GM13977 (cell line): ENCODE measurements around the gene UCN.

Experiments used
- DNase-seq: peaks from one replicate; pipeline ENCODE4 v3.0.0; 2012; ENCODE audit warnings: low spot score
- in situ Hi-C: fragments of 300-500 bp; cut with MboI; formaldehyde crosslinking; loops from one replicate; pipeline ENCODE4 v1.12.0; 2022; ENCODE audit warnings: low sequenced_read_pairs, low pct_unique_long_range_greater_than_20kb, mixed read lengths, inconsistent platforms; ENCODE audit not compliant: unreplicated experiment
- TF ChIP-seq, protein P1 (sequence below): IDR thresholded peaks from 2 replicates; pipeline ENCODE4 v1.5.1; 2012; ENCODE audit warnings: mild to moderate bottlenecking, control low read depth; ENCODE audit not compliant: insufficient read depth; ENCODE audit errors: extremely low read depth, missing control alignments

The UCN gene

DNA sequence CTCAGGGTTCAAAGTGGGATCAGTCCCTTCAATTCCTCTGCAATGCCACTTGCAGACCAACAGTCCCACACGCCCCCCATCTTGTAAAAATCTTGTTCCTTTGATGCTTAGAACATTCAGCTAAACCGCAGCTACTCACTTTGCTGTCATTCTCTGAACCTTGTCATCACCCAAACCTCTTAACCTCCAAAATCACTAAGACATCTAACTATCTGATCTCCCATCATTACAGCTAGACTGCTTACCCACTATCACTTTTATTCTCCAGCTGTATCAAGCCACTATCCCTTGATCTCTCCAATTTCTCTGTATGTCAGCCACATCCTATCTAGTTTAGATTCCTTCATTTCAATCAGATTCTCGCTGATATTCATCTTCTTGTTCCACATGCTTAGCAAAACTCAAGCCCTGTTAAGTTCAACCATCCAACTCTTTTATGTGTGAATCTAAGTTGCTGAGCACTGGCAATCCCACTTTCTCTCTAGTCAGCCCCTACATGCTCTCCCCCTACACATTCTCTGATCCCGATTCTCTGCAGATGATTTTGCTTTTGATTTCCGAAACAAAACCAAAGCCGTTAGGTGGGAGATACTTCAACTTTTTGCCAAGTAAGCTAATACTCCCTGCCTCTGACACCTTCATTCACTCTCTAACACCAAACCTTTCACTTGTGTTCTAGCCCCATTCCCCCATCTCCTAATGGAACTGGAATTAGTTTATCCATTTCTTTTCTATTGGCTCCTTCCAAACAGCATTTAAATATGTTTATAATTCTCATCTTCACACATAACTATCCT lies 43.8 kb upstream of the UCN start:
- no peak for DNase-seq
- in situ Hi-C loops = no loop called here
- TF ChIP-seq, protein P1, sequence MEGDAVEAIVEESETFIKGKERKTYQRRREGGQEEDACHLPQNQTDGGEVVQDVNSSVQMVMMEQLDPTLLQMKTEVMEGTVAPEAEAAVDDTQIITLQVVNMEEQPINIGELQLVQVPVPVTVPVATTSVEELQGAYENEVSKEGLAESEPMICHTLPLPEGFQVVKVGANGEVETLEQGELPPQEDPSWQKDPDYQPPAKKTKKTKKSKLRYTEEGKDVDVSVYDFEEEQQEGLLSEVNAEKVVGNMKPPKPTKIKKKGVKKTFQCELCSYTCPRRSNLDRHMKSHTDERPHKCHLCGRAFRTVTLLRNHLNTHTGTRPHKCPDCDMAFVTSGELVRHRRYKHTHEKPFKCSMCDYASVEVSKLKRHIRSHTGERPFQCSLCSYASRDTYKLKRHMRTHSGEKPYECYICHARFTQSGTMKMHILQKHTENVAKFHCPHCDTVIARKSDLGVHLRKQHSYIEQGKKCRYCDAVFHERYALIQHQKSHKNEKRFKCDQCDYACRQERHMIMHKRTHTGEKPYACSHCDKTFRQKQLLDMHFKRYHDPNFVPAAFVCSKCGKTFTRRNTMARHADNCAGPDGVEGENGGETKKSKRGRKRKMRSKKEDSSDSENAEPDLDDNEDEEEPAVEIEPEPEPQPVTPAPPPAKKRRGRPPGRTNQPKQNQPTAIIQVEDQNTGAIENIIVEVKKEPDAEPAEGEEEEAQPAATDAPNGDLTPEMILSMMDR = no peak

GRCh38 chr2:27350106-27350693 lies 42.0 kb upstream of the UCN start:
- TF ChIP-seq, protein P1 = no peak
- in situ Hi-C loops = no loop called here
- no peak for DNase-seq

GRCh38 chr2:27347641-27348040 lies 39.4 kb upstream of the UCN start:
- TF ChIP-seq, protein P1 = no peak
- in situ Hi-C loops = no loop called here
- DNase-seq = no peak

- in situ Hi-C loops = no loop called here
Measured at GRCh38 chr2:27336173-27336572, 27.9 kb upstream of the UCN start.

GRCh38 chr2:27335311-27335710 lies 27.1 kb upstream of the UCN start:
- no peak for DNase-seq
- in situ Hi-C loops = no loop called here
- TF ChIP-seq, protein P1 = no peak

More at GRCh38 chr2:27336173-27336572, 27.9 kb upstream of the UCN start:
- DNase-seq = no peak
- TF ChIP-seq, protein P1 = no peak

- no peak for DNase-seq
- in situ Hi-C loops = no loop called here
- TF ChIP-seq, protein P1 = no peak
Measured at GRCh38 chr2:27324720-27325119, 16.5 kb upstream of the UCN start.
